CD1c-positive myeloid dendritic cell (primary cell): ENCODE data around the gene PGD.
"Not testable (repeated sequence)": the region's sequence is repeated elsewhere in the genome, so short reads cannot be mapped to it uniquely, and the experiment has no call there.

Source experiments
- DNase-seq: peaks from one replicate; pipeline ENCODE4 v3.0.0-alpha.2; 2016; ENCODE audit errors: extremely low spot score

The PGD gene

DNA sequence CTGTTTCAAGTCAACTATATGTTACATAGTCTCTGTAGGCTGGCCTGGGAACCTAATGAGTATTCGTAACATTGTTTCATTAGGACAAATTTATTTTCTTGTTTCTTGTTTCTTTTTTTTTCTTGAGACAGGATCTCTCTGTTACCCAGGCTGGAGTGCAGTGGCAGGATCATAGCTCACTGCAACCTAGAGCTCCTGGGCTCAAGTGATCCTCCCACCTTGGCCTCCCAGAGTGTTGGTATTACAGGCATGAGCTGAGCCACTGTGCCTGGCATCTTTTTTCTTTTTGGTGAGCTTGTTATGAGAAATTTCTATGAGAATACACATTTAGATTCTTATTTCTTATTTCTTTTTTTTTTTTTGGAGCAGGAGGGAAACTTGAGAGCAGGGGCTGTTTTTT, 38.2 kb downstream of the PGD start:
- no peak for DNase-seq

DNA sequence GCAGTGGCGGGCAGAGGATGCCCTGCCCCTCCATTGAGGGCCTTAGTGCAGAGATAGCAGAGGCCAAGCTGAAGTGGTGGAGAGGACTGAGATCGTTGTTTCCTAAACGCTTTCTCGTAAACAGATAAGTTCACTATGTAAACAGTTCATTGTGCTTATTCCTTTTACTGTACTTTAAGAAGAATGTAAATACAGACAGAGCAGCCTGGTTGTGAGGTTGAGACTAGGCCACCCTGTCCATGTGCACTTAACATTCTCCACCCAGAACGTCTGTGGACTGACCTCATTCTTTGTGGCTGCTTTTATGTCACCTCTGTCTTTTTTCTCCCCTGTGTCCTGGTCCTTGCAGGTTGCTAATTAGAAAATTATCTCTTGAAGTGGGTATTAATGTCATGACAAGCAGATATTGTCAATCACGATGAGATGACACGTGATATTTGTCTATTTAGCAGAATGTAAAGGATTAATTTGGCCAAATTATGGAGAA, 39.9 kb downstream of the PGD start:
- no peak for DNase-seq

DNA sequence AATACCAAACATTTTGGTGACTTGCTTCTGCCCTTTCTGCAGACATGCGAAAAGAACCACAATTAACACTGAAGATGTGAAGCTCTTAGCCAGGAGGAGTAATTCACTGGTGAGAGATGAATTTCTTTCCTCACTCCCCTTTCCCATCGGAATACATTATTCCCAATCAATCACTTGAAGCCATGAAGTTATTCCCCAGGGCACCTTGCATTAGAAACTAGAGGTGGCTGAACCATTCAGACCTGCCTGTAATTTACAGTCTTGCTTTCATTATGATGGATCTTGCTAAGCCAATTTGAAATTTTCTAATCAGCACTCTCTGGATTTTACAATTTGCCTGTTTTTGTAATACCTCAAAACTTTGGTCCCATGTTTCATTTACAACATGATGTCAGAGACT, 41.4 kb downstream of the PGD start:
- DNase-seq, result no peak

DNA sequence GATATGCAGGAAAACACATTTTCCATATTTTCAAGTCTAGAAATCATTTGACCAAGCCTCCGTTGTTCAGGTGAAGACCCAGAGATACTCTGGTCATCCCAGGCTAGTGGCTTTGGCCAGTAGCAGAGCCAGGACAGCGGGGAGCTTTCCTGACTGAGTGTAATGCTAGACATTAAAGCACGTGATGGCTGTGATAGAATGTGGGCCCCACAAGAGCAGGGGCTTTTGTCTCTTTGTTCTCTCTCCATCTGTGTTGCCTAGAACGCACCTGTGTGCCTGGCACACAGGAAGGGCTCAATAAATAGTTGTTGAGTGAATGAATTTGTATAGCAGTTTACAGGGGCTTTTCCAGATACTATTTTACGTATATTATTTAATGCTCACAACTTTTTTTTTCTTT, 41.9 kb downstream of the PGD start:
- no peak for DNase-seq

DNA sequence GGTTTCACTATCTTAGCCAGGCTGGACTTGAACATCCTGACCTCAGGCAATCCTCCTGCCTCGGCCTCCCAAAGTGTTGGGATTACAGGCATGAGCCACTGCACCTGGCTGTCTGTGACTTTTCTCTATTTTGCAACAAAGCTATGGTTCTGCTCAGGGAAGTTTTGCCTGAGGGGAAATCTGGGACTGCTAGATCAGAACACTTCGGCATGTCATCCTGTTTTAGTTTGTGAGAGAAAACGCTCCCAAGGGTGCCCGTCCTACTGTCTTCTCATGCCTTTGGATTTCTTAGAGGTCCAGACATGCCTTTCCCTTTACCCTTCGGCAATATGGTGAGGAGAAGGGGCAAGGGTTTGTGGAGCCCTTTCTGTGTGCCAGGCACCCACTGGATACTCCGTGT, 45.4 kb downstream of the PGD start:
- DNase-seq, result no peak

DNA sequence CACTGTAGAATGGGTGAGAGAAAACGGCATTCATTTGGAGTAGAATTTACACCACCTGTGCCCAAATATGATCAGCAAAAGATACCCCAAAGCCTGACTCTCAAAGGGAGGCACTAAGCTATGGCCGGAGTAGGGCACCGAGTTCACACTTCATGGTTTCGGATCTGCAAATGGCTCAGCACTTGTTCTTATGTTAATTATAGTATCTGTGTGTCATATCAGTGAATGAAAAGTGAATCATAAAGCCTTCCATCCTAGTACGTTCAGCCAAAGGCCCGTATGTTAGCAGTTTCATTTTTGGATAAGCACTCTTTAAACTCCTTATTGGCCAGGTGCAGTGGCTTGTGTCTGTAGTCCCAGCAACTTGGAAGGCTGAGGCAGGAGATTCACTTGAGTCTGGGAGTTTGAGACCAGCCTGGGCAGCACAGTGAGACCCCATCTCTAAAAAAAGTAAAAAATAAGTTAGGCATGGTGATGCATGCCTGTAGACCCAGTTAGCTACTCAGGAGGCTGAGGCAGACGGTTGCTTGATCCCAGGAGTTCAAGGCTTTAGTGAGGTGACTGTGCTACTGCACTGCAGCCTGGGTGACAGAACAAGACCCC, 46.0 kb downstream of the PGD start:
- no peak for DNase-seq

DNA sequence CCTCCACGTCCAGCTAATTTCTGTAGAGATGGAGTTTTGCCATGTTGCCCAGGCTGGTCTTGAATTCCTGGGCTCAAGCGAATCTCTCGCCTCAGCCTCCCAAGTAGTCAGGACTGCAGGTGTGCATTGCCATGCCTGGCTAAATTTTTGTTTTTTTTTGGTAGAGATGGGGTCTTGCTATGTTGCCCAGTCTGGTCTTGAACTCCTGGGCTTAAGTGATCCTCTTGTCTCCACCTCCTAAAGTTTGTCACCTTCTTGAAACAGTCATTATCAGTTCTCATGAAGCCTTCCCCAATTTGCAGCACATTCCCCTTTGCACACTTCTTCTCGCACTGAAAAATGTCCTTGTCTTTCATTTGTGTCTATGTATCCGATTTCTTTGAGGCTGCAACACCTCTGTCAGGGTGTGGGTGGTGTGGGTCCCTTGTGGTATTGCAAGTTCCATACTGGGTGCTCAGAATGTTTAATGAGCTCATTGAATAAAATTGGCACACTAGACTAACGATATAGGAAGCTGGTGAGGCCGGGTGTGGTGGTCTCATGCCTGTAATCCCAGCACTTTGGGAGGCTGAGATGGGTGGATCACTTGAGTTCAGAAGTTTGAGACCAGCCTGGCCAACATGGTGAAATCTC, 48.0 kb downstream of the PGD start:
- no peak for DNase-seq

DNA sequence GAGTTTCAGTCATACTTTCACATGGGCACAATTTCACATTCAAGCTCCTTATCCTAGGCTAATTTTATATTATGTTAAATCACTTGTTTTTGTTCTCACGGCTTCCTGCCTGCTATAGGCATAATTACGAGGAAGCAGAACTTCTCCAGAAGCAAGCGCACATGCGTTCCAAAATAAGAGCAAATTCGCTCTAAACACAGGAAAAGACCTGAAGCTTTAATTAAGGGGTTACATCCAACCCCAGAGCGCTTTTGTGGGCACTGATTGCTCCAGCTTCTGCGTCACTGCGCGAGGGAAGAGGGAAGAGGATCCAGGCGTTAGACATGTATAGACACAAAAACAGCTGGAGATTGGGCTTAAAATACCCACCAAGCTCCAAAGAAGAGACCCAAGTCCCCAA, 50.9 kb downstream of the PGD start, which contains the start of gene CORT:
Gene CORT (plus strand): TSS at position 281 of the 400 bp plus-strand sequence. CDS start 193 bp downstream, outside the sequence.
- DNase-seq, result no peak

DNA sequence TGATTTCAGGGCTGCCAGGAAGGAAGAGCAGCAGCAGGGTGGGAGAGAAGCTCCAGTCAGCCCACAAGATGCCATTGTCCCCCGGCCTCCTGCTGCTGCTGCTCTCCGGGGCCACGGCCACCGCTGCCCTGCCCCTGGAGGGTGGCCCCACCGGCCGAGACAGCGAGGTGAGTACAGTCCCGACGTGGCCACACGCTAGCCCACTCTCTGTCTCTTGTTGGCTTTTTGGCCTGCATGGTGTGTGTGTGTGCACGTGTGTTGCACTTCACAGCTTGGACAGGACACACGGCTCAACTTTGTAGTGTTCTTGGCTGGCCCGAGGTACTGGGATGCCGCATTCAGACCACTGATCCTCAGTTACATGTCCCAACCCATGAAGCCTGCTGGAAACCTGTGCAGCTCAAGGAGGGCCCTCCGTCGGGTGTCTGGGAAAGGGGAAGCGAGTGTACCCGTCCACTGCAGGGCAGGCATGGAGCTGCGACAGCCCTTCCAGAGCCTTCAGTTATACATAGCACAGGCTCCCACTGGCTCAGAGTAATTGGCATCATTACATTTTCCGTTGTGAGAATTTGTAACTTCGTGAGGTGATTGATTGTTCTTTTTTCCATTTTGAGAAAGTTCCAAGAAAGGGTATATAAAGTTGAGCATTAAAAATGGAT, 51.4 kb downstream of the PGD start:
- DNase-seq, result no peak

DNA sequence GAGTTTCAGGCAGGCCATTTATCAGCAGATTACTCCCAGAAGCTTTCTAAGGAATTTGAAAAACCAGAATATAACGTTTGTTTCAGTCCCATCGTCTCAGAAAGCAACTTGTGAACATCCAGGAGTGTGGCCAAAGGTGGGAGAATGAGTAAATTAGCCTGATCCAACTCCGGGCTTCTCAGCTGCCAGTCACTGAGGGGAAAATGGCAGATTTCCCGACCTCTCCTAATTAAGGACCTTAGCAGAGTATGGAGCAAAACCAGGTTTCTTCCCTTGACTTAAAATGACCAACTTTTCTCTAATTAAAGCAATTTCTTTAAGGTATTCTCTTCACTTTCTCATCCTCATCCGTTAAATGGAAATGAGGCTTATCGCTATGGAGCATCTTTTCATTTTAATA, 52.0 kb downstream of the PGD start:
- no peak for DNase-seq

DNA sequence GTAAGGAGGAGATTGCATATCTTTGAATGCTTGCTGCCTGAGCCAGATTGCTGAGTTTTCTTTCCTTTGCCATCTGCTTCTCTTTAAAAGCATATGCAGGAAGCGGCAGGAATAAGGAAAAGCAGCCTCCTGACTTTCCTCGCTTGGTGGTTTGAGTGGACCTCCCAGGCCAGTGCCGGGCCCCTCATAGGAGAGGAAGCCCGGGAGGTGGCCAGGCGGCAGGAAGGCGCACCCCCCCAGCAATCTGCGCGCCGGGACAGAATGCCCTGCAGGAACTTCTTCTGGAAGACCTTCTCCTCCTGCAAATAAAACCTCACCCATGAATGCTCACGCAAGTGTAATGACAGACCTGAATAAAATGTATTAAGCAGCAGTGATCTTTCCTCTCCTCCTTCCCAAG, 52.4 kb downstream of the PGD start:
- DNase-seq, result no peak

DNA sequence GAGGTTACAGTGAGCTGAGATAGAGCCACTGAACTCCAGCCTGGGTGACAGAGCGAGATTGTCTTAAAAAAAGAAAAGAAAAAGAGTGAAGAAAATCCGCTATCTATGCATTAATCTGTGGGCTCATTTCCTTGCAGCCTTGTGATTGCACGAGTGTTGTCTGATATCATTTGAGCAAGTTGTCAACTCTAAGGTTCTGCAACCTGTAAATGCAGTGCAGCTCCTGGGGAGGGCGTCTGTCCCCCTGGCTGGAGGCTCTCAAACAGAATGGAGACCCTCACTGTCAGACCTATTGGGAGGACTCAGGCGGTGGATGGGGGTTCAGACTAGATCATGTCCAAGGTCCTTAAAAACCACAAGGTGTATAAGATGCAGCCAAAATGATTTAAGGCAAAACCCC, 57.2 kb downstream of the PGD start:
- DNase-seq, result no peak

DNA sequence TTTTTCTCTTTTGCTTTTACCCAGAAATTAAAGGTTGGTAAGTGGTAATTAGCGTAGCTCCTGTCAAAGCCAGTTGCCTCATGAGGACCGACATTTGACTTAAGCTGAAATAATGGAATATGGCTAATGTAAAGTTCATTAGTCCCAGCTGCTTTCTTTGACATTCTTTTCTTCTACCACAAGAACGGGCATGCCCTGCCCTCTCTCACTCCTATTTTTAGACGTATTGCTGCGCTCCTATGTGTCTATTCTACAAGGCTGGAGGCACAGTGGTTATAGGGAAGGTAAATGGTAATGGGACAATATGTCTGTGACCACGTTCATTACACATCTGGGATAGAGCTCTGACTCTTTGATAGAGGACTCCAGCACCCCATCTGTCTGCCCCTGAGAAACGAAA, 57.8 kb downstream of the PGD start:
- no peak for DNase-seq

DNA sequence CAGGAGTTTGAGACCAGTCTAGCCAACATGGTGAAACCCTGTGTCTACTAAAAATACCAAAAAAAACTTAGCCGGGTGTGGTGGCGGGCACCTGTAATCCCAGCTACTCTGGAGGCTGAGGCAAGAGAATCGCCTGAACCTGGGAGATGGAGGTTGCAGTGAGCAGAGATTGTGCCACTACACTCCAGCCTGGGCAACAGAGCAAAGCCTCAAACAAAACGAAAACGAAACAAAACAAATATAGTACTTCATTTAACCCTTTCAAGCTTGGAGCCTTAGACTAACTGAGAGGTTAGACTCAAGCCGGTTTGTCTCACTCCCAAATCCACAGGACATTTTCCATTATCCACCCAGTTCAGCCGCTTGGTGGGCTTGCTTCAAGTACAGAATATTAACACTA, 58.6 kb downstream of the PGD start:
- DNase-seq, result not testable (repeated sequence)

DNA sequence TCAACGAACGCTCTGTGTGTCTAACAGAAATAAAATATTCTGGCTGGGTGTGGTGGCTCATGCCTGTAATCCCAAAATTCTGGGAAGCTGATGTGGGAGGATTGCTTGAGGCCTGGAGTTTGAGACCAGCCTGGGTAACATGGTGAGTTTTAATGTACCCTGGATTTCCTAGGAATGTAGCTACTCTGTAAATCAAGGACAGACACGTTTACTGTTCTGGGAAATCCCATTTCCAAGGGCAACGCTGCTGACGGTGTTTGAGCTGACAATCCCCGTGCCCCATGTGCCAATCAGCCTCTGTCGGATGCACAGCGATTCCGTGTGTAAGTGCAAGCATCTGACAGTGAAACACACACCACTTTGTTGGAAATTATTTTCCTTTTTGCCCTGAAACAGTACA, 59.0 kb downstream of the PGD start:
- no peak for DNase-seq

DNA sequence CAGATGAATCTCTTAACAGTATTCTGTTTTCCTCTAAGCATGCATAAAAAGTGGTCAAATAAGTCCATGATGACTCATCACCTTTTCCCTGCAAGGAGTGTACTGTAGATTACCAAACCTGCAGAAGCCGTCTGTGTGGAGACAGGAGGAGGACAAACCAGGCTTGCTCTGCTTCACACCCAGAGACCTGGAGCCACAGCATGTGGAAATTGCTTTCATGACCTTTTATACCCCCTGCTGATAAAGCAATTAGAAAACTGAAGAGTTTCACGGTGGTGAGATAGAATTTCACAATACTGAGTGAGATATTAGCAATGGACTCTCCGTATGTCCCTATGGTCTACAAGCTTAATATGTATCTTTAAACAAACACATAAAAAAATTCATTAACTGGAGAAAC, 60.3 kb downstream of the PGD start:
- no peak for DNase-seq

DNA sequence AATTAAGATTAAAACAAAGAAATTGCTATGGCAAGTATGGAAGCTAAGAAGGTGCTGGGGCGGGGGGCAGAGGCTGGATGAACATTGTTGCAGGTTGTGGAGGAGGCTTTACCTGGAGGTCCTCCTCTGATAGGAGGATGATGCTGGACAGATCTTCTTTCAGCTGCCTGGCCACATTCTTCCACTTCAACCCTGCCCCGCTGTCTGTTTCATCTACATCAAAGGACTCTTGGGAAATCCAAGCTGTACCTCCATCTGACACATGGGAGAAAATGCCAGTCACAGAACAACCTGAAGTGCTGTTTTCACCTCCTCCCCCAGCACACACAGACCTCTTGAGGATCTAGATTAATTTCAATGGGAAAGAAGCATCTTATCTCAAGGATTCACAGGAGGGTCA, 68.2 kb downstream of the PGD start:
- DNase-seq, result no peak

DNA sequence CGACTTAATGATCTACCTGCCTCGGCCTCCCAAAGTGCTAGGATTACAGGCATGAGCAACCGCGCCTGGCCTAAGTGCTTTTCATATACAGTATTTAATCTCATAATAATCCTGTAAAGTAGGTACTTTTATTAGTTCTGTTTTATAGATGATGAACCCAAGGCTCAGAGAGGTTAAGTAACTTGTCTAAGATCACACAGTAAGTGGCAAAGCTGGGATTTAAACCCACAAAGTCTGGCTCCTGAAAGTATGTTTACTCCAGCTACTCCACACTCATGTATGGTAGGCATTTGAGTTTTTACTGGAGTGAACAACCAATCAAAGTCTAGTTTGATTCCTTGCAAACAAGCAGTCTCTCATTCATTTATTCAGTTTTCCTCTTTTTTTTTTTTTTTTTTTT, 71.2 kb downstream of the PGD start:
- no peak for DNase-seq
